Kidney (tissue), 14 donors: ENCODE results near the gene ALG6. TPM values are rescaled to one million over a fixed set of nuclear protein-coding genes. Genes with fewer than 3 reads are reported as not detected.

Experiments used
- DNase-seq, 5 donors: peaks; one replicate each; pipeline ENCODE4 v3.0.0-alpha.2; 2013 to 2020
- FAIRE-seq: peaks from 2 replicates; lab custom pipeline; 2012; peaks lifted over from hg19 to GRCh38; lab: Jason Lieb, UNC
- H3K27ac ChIP-seq, 2 donors: one replicate each; pipeline ENCODE4 v1.7.0; 2013; ENCODE audit warnings: low read depth in 2 of 2, low read length in 2 of 2, inconsistent platforms in 1 of 2
- H3K27me3 ChIP-seq: one replicate; pipeline ENCODE4 v1.7.1; 2013; ENCODE audit warnings: low read length, inconsistent platforms; ENCODE audit not compliant: control insufficient read depth, insufficient read depth
- H3K36me3 ChIP-seq, 3 donors: one replicate each; pipeline versions ENCODE4 v1.7.0 to v1.7.1; 2013; ENCODE audit warnings: low read length in 3 of 3, control low read depth in 1 of 3, inconsistent platforms in 1 of 3; ENCODE audit not compliant: insufficient read depth in 3 of 3, control insufficient read depth in 2 of 3
- H3K4me1 ChIP-seq, 3 donors: one replicate each; pipeline versions ENCODE4 v1.7.0 to v1.7.1; 2013; ENCODE audit warnings: low read length in 3 of 3, inconsistent platforms in 1 of 3, low read depth in 1 of 3; ENCODE audit not compliant: control insufficient read depth in 2 of 3, insufficient read depth in 2 of 3
- H3K4me3 ChIP-seq, 3 donors: one replicate each; pipeline versions ENCODE4 v1.7.0 to v1.8.1; 2013; ENCODE audit warnings: low read length in 3 of 3, control low read depth in 1 of 3, inconsistent platforms in 1 of 3
- H3K9ac ChIP-seq, 3 donors: one replicate each; pipeline versions ENCODE4 v1.7.0 to v1.7.1; 2013; ENCODE audit warnings: low read length in 3 of 3, control low read depth in 1 of 3, inconsistent platforms in 1 of 3
- H3K9me3 ChIP-seq, 3 donors: one replicate each; pipeline versions ENCODE4 v1.7.0 to v1.7.1; 2013; ENCODE audit warnings: low read length in 3 of 3, control low read depth in 1 of 3, inconsistent platforms in 1 of 3; ENCODE audit not compliant: control insufficient read depth in 2 of 3, insufficient read depth in 1 of 3
- intact Hi-C: fragments of 100-400 bp; cut with DNase I; formaldehyde crosslinking; loops from one replicate; pipeline ENCODE4 v1.11.1; 2022
- polyA plus RNA-seq: library from polyadenylated mRNA; stranded (reverse); fragments of 350-450 nt; fragmentation: Illumina TruSeq; extraction: RNeasy Lipid Tissue Mini Kit (QIAGEN cat#74804); gene quantifications from one replicate; pipeline ENCODE4 v1.2.3, GENCODE V29; 2014; ENCODE audit warnings: low read depth, low replicate concordance; ENCODE audit not compliant: insufficient read depth
- total RNA-seq: library from RNA; stranded (reverse); fragmentation: NEBNext Ultra II Directional; extraction: Animal tissue kit (Norgen Biotek cat#: 25700); gene quantifications from one replicate; pipeline ENCODE4 v1.2.1, GENCODE V29; 2021
- TF ChIP-seq, protein P1 (sequence below): IDR thresholded peaks from 3 replicates; pipeline ENCODE4 v1.5.1; 2012; ENCODE audit warnings: mild to moderate bottlenecking, moderate library complexity, borderline replicate concordance; ENCODE audit not compliant: insufficient read depth; ENCODE audit errors: extremely low read depth
- donor health status: control.
- donor health status: control.
- donor health status: control.
- donor health status: control.
- donor health status: control.
- donor health status: DM: yes; HTN: yes; CAD: no.
- donor health status: Normal renal cell carcinoma (clear cell type).

ALG6 gene
- total and polyA plus RNA-seq, 2 donors from 2014 or later, result 10.2 to 11.2 TPM

- Histone ChIP-seq H3K9me3 (peaks cover 0 to 5% (median 1%) of the 10 kb centered on the region in 3 donors), H3K4me1 (no peaks in the 10 kb centered on the region), H3K9ac (no peak overlapping the region), H3K27ac (no peak overlapping the region), H3K4me3 (no peak overlapping the region), H3K27me3 (no peaks in the 10 kb centered on the region), H3K36me3 (no peaks in the 10 kb centered on the region)
- intact Hi-C loops, result no loop called here
- TF ChIP-seq, protein P1, sequence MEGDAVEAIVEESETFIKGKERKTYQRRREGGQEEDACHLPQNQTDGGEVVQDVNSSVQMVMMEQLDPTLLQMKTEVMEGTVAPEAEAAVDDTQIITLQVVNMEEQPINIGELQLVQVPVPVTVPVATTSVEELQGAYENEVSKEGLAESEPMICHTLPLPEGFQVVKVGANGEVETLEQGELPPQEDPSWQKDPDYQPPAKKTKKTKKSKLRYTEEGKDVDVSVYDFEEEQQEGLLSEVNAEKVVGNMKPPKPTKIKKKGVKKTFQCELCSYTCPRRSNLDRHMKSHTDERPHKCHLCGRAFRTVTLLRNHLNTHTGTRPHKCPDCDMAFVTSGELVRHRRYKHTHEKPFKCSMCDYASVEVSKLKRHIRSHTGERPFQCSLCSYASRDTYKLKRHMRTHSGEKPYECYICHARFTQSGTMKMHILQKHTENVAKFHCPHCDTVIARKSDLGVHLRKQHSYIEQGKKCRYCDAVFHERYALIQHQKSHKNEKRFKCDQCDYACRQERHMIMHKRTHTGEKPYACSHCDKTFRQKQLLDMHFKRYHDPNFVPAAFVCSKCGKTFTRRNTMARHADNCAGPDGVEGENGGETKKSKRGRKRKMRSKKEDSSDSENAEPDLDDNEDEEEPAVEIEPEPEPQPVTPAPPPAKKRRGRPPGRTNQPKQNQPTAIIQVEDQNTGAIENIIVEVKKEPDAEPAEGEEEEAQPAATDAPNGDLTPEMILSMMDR, result no peak
- DNase-seq (no peak), FAIRE-seq (no peak)
These were observed 61.9 kb downstream of the ALG6 start for GRCh38 chr1:63429281-63429680.

DNA sequence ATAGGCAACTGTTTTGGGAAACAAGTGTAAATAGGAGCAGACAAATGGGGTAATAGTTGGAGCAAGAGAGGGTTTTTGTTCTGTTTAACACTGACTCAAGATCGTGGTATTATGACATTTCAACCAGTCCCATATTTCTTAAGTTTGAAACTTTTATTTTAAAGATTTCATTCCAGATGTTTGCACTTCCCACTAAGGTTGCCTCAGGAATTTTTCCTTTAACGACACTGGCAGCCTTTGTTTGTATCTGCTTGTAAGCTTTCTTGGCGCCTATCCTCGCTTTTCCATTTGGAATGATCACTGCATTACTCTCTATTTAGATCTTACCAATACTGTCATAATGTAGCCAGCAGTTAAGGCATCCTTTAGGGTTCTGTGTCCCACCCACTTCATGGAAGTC, 67.7 kb downstream of the ALG6 start:
- intact Hi-C loops, result no loop called here
- Histone ChIP-seq H3K27ac (no peak overlapping the region), H3K27me3 (no peaks in the 10 kb centered on the region), H3K4me3 (no peak overlapping the region), H3K9ac (no peak overlapping the region), H3K4me1 (no peaks in the 10 kb centered on the region), H3K36me3 (no peaks in the 10 kb centered on the region), H3K9me3 (peaks cover 0 to 1% (median 0%) of the 10 kb centered on the region in 3 donors)
- FAIRE-seq (no peak), DNase-seq (no peak)
- TF ChIP-seq, protein P1, result no peak

- H3K9ac ChIP-seq, result no peak overlapping the region
- no peaks in the 10 kb centered on the region for H3K9me3 ChIP-seq
- FAIRE-seq (no peak), DNase-seq (peak in 1 of 5 donors; percentile 5)
- intact Hi-C loops, result no loop called here
- H3K4me3 ChIP-seq, result no peak overlapping the region
- H3K27me3 ChIP-seq, result no peaks in the 10 kb centered on the region
- H3K27ac ChIP-seq, result no peak overlapping the region
- TF ChIP-seq, protein P1, result no peak
- no peaks in the 10 kb centered on the region for H3K4me1 ChIP-seq
- no peaks in the 10 kb centered on the region for H3K36me3 ChIP-seq
These were observed 74.7 kb downstream of the ALG6 start for GRCh38 chr1:63442141-63442475.

- H3K4me1 ChIP-seq, result no peaks in the 10 kb centered on the region
- H3K4me3 ChIP-seq, result no peak overlapping the region
- FAIRE-seq (no peak), DNase-seq (no peak)
- intact Hi-C loops, result no loop called here
- H3K27ac ChIP-seq, result no peak overlapping the region
- TF ChIP-seq, protein P1, result no peak
- no peaks in the 10 kb centered on the region for H3K36me3 ChIP-seq
- H3K9ac ChIP-seq, result no peak overlapping the region
- no peaks in the 10 kb centered on the region for H3K9me3 ChIP-seq
- H3K27me3 ChIP-seq, result no peaks in the 10 kb centered on the region
These were observed 81.4 kb downstream of the ALG6 start for GRCh38 chr1:63448731-63449246.
